ENCODE results near the gene C16orf82.

The C16orf82 gene

GRCh38 chr16:27096375-27096774 lies 29.6 kb downstream of the C16orf82 start:
- no peak for DNase-seq

DNA sequence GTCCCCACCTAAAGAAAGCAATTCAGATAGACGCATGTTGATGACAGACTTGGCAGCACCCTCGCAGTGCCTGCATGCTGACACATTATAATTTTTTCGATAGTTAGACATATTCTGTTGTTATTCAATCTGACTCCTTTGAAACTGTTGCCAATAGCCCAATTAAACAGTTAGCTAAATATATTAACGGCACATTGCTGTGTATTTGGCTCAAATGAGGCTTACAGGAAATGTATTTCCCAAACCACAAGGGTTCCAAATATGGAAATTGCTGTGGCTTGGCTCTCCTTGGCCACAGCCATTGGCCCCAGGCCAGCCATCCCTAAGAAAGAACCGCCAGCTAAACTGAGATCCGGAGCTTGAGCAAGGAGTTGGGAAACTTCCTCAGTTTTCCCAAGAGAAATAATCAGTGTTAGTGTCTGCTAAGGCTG lies 31.1 kb downstream of the C16orf82 start:
- DNase-seq: no peak

DNA sequence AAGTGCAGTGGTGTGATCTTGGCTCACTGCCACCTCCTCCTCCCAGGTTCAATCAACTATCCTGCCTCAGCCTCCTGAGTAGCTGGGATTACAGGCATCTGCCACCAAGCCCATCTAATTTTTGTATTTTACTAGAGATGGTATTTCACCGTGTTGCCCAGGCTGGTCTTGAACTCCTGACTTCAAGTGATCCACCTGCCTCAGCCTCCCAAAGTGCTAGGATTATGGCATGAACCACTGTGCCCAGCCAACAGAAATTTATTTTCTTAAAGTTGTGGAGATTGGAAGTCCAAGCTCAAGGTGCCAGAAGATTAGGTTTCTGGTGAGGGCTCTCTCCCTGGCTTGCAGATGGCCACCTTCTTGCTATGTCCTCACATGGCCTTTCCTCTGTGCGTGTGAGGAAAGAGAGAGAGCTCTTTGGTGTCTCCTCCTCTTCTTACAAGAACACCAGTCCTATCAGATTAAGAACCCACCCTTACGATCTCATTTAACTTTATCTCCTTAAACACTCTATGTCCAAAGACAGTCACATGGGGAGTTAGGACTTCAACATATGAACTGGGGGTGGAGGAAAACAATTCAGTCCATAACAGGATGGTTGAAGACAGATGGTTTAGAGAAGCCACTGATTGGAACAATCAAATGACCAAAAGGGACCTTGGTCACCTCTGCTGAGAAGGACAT lies 31.8 kb downstream of the C16orf82 start:
- no peak for DNase-seq

GRCh38 chr16:27102701-27103575 lies 36.2 kb downstream of the C16orf82 start:
- no peak for DNase-seq

GRCh38 chr16:27103954-27104353 lies 37.2 kb downstream of the C16orf82 start:
- DNase-seq: no peak

- DNase-seq: no peak
Measured at GRCh38 chr16:27106305-27106704, 39.6 kb downstream of the C16orf82 start.

- DNase-seq: no peak
Measured at GRCh38 chr16:27107185-27107592, 40.5 kb downstream of the C16orf82 start.

- no peak for DNase-seq
Measured at GRCh38 chr16:27108051-27108770, 41.5 kb downstream of the C16orf82 start.

DNA sequence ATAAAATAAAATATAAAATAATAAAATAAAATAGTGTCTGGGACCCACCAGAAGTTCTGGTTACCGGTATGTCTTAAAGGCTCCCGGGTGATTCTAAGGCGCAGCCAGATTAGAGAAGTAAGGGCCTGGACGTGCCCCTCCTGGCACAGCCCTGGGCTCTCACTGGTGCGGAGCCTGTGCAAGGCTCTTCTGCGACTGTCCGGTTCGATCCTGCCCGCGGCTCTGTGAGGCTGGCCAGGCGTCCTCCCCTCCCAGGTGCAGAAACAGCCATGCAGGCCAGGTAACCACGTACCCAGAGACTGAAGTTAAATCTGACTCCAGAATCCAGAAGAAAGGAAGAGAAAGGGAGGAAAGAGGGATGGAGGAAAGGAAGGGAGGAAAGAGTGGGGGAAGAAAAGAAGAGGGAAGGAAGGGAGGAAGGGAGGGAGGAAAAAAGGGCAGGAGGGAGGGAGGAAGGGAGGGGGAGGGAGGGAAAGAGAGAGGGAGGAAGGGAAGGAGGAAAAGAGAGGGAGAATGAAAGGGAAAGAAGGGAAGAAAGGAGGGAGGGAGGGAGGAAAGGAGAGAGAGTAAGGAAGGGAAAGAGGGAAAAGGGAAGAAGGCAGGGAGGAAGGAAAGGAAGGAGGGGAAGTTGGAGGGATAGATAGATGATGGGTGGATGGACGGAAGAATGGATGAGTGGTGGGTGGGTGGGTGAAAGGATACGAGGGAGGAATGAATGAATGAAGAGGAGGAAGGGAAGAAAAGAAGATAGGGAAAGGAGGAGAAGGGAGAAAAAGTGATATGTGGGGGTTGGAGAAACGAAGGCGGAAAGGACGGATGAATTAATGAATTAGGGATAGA lies 42.3 kb downstream of the C16orf82 start:
- no peak for DNase-seq

DNA sequence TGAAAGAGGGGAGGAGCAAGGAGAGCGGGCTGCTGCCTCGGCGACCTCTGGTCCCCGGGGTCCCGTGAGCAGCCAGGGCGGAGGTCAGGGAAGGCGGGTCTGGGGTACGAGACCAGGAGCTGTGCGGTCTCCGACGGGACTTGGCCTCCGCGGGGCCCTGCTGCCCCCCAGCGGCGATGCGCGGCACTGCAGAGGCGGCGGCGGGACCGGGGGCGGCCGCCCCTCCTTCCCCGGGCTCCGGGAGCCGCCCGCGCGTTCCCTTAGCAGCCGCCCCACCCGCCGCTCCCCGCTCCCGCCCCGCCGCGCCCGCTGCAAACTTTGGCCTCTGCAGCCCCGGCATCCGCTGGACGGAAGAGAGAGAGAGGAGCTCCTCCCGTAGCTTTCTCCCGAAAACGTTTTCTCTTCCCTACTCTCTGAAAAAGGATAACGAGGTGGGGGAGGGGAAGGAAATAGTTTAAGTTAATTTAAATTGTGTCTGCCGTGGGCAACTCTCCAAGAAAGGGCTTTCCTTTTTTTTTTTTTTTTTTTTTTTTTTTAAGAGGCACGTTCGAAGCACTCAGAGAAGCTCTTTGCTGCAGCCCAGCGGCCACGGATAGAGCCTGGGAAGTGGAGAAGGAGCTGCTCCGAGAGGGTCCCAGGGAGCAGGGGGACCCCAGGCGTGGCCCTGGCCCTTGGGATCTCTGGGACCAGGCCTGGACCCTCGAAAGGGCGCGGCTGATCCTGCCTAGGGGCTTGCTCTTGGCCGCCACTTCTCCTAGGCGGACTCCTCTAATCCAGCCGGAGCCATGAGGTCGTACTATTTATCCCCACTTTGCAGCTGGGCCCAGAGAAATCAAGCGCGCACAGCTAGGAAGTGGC lies 43.2 kb downstream of the C16orf82 start:
- DNase-seq: peak; percentile 63

DNA sequence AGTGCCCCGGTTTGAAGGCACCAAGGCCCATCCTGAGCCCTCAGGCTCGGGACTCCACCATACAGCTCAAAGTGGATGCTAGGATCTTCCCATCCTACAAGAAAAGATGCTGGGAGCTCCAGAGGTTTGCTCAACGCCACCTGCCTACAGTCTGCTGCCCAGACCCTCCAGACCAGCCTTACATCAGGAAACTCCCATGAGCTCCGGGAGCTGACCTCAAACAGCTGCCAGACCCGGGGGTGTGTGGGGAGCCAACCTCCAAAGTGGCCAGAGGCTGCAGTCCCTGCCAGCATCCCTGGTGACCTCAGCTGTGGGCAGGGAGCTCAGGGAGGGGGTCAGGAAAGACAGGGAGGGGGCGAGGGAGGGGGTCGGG lies 43.8 kb downstream of the C16orf82 start:
- no peak for DNase-seq

- DNase-seq: no peak
Measured at GRCh38 chr16:27111486-27111885, 44.8 kb downstream of the C16orf82 start.

- no peak for DNase-seq
Measured at GRCh38 chr16:27112093-27112811, 45.5 kb downstream of the C16orf82 start.

DNA sequence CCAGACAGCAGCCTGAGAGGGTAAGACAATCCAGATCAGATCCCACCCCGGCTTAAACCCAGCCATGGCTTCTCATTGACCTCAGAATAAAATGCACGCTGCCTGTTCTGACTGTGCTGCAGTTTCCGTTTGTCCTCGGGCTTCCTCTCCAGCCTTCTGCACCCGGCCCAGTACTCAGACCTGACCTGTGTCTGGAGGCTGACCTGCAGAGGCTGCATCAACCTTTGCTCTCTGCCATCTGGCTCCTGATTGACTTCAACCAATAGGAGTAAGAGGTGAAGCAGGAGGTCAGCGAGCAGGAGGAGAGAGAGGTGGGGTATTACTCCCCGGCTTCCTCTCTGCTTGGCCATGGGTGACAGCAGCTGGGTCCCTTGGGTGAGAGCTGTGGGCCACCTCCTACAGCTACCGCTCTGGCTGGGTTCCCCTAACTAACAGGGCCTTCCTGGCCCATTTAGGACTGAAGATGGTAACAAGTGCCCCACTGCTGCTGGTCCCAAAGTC lies 46.7 kb downstream of the C16orf82 start:
- DNase-seq: peak; percentile 36

DNA sequence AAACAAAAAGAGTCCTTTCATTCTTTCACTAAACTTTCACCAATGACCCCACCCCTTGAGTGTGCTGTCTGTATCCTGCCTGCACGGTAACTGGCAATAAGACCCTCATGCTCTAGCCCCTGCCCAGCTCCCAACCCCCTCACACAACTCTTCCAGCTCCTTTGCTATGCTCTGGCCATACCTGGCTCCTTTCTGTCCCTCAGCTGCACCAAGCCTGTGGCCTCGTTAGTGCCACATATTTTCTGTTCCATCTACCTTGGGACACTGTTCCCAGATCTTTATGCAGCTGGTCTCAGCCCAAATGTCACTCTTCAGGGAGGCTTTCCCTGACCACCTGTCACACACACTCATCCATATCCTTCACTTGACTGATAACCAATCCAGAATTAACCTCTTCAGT lies 47.3 kb downstream of the C16orf82 start:
- DNase-seq: no peak

DNA sequence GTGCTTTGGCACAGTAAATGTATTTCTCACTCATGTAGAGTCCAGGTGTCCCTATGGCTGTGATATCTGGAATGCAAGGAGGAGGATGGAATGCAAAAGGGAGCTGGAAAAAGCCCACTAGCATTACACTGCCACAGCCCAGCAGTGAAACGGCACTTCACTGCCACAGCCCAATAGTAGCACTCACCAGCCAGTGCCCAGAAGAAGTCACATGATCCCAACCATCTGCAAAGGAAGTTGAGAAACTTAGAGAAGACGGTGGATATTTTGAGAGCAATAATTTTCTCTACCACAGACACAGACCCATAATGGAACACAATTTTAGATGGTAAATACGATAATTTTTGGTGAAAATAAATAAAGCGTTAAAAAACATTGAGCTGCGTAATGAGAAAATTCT lies 51.8 kb downstream of the C16orf82 start:
- no peak for DNase-seq

All from CD4-positive, alpha-beta T cell treated with Interferon gamma for 1 hour (primary cell).